OCI-M1 (cell line): ENCODE measurements around the gene PTGES3L.

Experiments
- DNase-seq: peaks from one replicate; lab custom pipeline; 2025; lab: John Stamatoyannopoulos, UW

PTGES3L gene

DNA sequence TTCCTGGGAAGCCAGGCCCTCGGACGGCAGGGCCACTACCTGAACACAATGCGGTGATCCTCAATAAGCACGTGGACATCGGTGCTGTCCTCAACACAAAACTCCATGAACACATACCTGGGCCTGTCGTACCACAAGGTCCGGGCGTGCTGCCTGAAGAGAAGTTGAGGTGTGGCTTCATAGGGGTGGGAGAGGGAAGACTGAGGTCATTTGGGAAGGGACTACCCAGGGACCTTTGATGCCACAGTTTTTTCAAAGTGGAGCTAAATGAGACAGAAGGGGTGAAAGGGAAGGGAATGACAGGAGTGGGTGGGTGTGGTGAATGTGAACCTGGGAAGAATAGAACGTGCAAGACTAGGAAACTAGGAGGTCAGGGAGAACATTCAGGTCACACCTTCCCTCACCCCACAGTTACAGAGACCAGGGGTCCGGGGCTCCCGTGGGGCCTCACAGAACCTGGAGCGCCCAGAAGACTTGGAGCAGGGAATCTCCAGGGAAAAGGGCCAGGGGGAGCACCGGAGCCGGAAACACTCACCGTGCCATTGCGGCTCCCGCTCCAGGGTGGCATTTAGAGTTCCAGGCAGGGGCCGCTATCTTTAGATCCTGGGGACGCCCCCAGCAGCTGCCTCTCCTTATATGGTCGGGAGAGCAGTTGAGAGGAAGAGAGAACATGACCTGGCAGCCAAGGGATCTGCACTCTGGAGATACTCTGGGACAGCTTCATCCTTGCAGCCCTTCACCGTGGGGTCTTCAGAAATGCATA, at the start of gene PTGES3L:
PTGES3L (minus strand) TSS at position 570 of the 763 bp plus-strand sequence; CDS start at position 543, 27 bp downstream.
- DNase-seq: peak; percentile 80

DNA sequence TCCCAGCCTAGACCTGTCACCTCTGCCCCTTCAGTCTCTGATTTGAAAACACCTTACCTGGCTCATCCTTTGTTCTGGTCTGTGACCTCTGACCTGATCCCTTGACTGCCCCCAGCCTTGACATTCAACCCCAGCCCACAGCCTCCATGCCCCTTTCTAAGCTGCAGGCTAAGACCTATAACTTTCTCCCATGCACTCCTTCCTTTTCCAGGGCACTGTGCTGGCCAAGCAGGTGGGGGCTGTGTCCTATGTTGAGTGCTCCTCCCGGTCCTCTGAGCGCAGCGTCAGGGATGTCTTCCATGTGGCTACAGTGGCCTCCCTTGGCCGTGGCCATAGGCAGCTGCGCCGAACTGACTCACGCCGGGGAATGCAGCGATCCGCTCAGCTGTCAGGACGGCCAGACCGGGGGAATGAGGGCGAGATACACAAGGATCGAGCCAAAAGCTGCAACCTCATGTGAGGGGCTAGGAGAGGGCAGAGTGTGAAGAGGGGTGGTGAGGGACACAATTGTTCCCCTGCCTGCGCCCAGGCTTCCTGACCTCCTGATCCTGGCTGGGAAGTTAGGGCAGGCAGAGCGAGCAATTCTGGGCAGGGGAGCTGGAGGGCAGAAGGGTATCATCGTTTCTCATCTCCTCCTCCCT, 48.5 kb upstream of the PTGES3L start:
- no peak for DNase-seq

DNA sequence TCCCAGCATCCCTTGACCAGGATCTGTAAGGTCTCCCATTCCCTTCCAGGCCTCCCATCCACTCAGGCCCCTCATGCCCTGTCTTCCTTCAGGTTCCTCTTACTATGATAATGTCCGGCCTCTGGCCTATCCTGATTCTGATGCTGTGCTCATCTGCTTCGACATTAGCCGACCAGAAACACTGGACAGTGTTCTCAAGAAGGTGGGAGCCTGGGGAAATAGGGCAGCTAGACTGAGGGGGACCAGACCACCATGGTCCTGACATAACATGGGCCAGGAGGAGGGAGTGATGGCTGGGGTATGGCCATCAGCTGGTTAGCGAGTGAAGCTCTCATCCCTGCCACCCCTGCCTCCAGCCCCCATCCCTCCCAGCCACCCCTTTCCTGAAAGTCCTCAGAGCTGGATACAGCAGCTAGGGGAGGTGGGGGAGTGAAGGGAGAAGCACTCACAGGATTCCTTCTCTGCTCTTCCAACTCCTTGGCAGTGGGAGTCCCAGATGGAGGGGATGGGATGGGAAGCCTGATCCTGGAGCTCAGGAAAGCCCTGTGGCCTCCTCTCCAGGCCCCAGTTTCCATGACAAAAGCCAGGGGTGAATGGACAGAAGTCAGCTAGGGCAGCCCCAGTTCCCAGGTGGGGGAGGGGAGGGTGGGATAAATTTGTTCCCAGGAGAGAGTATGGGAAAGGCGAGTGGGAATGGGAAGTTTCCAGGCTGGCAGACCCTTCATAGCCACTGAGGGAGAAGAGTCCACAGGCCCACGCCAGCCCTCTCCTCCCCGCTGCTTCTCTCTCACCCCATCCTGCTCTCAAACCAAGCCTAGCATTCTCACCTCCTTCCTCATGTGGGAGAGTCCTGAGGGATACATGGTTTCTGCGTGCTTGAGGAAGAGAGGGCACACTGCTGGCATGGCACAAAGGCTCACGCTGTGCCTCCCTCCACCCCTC, 47.5 kb upstream of the PTGES3L start:
- DNase-seq: no peak

DNA sequence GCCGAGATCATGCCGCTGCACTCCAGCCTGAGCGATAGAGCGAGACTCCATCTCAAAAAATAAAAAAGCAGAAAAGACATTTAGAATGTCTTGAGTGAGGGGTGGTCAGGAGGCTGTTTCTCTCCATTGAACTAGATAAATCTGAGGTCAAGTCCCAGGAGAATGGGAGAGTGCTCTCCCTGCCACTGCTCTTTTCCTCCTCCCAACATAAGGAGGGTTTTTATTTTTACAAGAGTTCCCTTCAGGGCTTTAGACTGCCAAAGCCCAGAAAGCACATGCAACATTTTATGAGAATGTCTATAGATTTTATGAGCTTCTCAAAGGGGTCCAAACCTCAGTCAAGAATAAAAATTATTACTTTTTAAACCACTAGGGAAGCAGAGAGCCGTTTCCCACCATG, 46.7 kb upstream of the PTGES3L start:
- no peak for DNase-seq

GRCh38 chr17:43025766-43026537, 46.1 kb upstream of the PTGES3L start:
- DNase-seq: no peak

DNA sequence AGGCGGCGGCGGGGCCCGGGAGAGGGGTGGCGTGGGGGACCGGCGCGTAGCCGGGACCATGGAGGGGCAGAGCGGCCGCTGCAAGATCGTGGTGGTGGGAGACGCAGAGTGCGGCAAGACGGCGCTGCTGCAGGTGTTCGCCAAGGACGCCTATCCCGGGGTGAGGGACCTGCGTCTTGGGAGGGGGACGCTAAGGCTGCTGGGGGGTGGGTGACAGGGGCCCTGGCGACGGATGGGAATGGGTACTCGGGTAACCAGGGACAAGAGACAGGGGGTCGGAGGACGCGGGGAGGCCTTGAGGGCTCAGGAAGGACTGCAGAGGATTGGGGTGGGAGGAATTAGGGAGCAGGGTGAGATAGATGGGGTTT, 45.4 kb upstream of the PTGES3L start:
- no peak for DNase-seq

- peak; percentile 97 for DNase-seq
Measured at GRCh38 chr17:43024407-43025289, 44.8 kb upstream of the PTGES3L start, which contains the start of gene RND2. Gene RND2 (plus strand): TSS chr17:43025231. CDS start chr17:43025348, 117 bp downstream.

DNA sequence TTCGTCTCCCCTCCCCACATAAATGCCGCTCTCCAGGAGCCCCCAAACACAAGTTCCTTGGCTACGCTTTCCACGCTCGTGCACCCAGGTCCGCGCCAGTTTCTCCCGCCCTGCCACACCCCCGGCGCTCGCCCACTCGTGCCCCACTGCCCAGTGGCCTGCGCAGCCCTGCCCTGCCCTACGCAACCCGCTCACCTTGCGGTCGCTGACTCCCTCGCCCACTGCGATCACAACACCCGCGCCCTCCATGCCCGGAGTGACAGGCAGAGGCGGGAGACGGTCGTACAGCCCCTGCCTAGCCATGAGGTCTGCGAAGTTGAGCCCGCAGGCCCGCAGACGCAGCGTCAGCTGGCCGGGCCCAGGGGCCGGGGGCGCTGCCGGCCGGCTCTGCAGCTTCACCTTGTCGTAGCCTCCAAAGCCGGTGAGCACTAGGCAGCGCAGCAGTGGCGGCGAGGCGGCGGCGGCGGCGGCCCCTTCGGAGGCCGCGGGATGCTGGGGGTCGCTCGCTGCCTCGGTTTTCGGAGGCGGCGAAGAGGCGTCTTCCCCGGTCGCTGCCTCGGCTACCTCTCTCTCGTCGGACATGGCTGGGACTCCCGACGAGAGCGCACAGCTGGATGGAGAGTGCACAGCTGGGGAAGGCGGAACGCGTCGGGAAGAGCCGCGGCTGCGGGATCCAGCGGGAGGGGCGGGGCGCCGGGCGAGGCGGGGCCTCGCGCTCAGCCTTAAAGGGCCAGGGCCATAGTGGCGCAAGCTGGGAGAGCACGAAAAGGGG, 42.0 kb upstream of the PTGES3L start, which contains the start of gene VAT1:
VAT1 (minus strand) TSS at position 645 of the 772 bp plus-strand sequence; CDS start at position 582, 63 bp downstream.
- peak; percentile 92 for DNase-seq

GRCh38 chr17:43020789-43021740, 41.2 kb upstream of the PTGES3L start:
- DNase-seq: peak; percentile 98

DNA sequence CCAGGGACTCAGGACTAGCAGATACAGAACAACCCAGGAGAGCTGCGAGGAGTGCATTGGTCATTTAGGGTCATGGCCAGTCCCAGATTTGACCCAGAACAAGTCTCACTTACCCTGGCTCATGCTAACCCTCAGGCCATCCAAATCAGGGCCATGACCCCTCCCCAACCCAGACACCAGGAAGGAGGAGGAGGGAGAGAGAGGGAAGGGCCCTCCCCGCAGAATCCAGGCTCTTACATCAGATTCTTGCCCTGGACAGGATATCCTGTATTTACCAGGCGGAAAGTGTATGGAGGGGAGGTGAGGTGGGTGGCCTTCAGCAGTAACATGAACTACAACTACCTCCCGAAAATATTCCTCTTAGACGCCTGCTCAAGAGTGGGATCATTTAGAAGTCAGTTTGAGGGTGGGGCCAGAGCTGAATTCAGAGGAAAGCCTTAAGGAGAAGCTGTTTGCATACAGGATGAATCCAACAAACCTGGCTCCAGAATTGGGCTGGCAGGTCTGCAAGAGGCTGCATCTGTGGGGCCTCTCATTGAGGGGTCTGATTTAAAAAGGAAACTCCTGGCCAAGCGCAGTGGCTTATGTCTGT, 40.2 kb upstream of the PTGES3L start:
- DNase-seq: peak; percentile 24

DNA sequence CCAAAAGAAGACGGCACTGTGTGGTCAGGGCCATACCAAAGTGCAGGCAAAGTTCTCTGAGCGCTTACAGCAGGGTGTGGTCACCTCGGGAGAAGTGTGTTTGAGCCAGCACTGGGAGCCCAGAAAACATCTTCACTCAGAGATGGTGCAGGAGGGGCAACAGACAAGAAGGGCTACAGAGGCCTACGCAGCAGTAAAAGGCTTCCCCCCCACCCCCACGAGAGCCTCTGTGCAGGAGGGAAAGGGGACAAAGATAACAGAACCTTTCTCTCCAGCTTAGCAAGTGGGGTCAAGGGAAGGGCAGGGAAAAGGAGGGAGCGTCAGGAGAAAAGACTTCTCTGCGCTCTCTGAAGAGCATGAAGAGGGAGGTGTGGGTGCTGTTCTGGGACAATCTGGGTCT, 39.5 kb upstream of the PTGES3L start:
- DNase-seq: peak; percentile 69

DNA sequence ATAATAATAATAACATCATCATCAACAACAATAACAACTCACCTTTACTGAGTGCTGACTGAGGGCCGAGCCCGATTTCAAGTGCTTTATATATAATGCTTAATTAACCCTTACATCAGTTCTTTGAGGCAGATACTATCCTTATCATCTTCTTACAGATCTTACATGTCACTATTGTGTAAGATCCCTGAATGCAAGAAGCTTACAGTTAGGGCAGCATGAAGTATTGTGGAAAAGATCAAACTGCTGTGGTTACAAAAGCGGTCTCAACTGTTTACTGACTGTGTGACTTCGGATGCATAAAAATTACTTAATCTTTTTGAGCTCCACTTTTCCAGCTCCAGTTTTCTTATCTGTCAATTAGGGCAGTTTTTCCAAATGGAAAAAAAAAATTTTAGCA, 39.1 kb upstream of the PTGES3L start:
- DNase-seq: peak; percentile 78

GRCh38 chr17:43018008-43018853, 38.4 kb upstream of the PTGES3L start:
- DNase-seq: no peak

GRCh38 chr17:43016216-43016615, 36.3 kb upstream of the PTGES3L start:
- DNase-seq: no peak

GRCh38 chr17:43015579-43015978, 35.7 kb upstream of the PTGES3L start:
- no peak for DNase-seq

- DNase-seq: peak; percentile 48
Measured at GRCh38 chr17:43014649-43015542, 35.0 kb upstream of the PTGES3L start.
